ENCODE data around the gene PIF1.

GRCh38 chr15:64772488-64772887 lies 53.0 kb downstream of the PIF1 start:
- TF ChIP-seq CTCF (IDR thresholded peaks at IDR 0.05 in 2 of 3, conservative IDR thresholded peaks at IDR 0.05 in 1 of 3; ENCODE audit: borderline replicate concordance in 1 of 3, insufficient read depth in 1 of 3, low read depth in 2 of 3, low read length in 2 of 3) (no peak), EZH2 (IDR thresholded peaks at IDR 0.05) (no peak), EGR1 (IDR thresholded peaks at IDR 0.05; ENCODE audit: low read depth) (no peak), SIN3A (IDR thresholded peaks at IDR 0.05; ENCODE audit: low read depth) (no peak), CEBPB (IDR thresholded peaks at IDR 0.05; ENCODE audit: low read depth) (no peak), POLR2AphosphoS5 (IDR thresholded peaks at IDR 0.05; ENCODE audit: low read depth, low read length) (no peak), ZNF274 (IDR thresholded peaks at IDR 0.05; ENCODE audit: low read depth, low read length) (no peak), POLR2A (IDR thresholded peaks at IDR 0.05; ENCODE audit: borderline replicate concordance, extremely low read depth, insufficient read depth, insufficient read length) (no peak), RAD21 (IDR thresholded peaks at IDR 0.05; ENCODE audit: low read depth) (no peak), FOSL1 (IDR thresholded peaks at IDR 0.05; ENCODE audit: low read depth) (no peak), ATF3 (IDR thresholded peaks at IDR 0.05) (no peak)

Data from HCT116 (cell line).